A673 (cell line): Measurements from ENCODE around the gene RUNX2. TPM values are rescaled to one million over a fixed set of nuclear protein-coding genes. Genes with fewer than 3 reads are reported as not detected.
A peak's percentile ranks its signal among the peaks of the same experiment; 100 is the strongest.

Experiments used
- BruUV-seq: library from RNA; stranded (reverse); fragments of 400-500 nt; replicated peaks from 2 replicates; lab custom pipeline; 2021; lab: Mats Ljungman, UMichigan
- CTCF ChIA-PET: fragments of 300-600 bp; sonication (Branson Sonifier 250); formaldehyde crosslinking; loops from one replicate; lab custom pipeline; 2022; ENCODE audit warnings: antibody characterized with exemption; lab: Charles Lee
- POLR2A ChIA-PET: fragments of 300-600 bp; sonication (Branson Sonifier 250); formaldehyde crosslinking; loops from one replicate; lab custom pipeline; 2022; ENCODE audit warnings: antibody characterized with exemption; ENCODE audit not compliant: low non-redundant PET; lab: Charles Lee
- DNase-seq: peaks from one replicate; pipeline ENCODE4 v3.0.0-alpha.2; 2015; ENCODE audit warnings: low spot score
- H3K27ac ChIP-seq: fragments of 200-600 bp; sonication (generic); 2 replicates; pipeline ENCODE4 v1.5.1; 2016; ENCODE audit warnings: mixed run types, low read depth, mild to moderate bottlenecking, mixed read lengths, antibody characterized with exemption, low read length; ENCODE audit not compliant: poor library complexity, severe bottlenecking
- H3K27me3 ChIP-seq: fragments of 200-600 bp; sonication (generic); replicated peaks from 2 replicates; pipeline ENCODE4 v1.6.1; 2017; ENCODE audit warnings: mixed run types, low read depth, mild to moderate bottlenecking, mixed read lengths, antibody characterized with exemption, low read length; ENCODE audit not compliant: insufficient read depth, poor library complexity
- H3K36me3 ChIP-seq: fragments of 200-600 bp; sonication (generic); 2 replicates; pipeline ENCODE4 v1.6.1; 2016; ENCODE audit warnings: mixed run types, mild to moderate bottlenecking, mixed read lengths, antibody characterized with exemption, low read length; ENCODE audit not compliant: insufficient read depth, poor library complexity, severe bottlenecking
- H3K4me1 ChIP-seq: fragments of 200-600 bp; sonication (generic); 2 replicates; pipeline ENCODE4 v1.6.1; 2017; ENCODE audit warnings: mixed run types, mild to moderate bottlenecking, mixed read lengths, antibody characterized with exemption, low read length; ENCODE audit not compliant: insufficient read depth, poor library complexity, severe bottlenecking
- H3K4me3 ChIP-seq: fragments of 200-600 bp; sonication (generic); 2 replicates; pipeline ENCODE4 v1.5.1; 2016; ENCODE audit warnings: low read depth, mixed run types, mild to moderate bottlenecking, mixed read lengths, low read length; ENCODE audit not compliant: poor library complexity, severe bottlenecking
- H3K9me3 ChIP-seq: fragments of 200-600 bp; sonication (generic); 2 replicates; pipeline ENCODE4 v1.6.1; 2016; ENCODE audit warnings: mixed run types, low read depth, mild to moderate bottlenecking, mixed read lengths, antibody characterized with exemption, low read length; ENCODE audit not compliant: poor library complexity, severe bottlenecking
- CTCF ChIP-seq: fragments of 300-800, 200-600 bp; sonication (generic); conservative IDR thresholded peaks from 2 replicates; pipeline ENCODE4 v1.5.1; 2017; ENCODE audit warnings: low read depth, mild to moderate bottlenecking, antibody characterized with exemption, low read length, moderate library complexity, mixed read lengths
- EZH2 ChIP-seq: fragments of 200-600 bp; sonication (generic); IDR thresholded peaks from 2 replicates; pipeline ENCODE4 v1.6.1; 2017; ENCODE audit warnings: borderline replicate concordance, low read depth, mild to moderate bottlenecking, mixed read lengths, antibody characterized with exemption, low read length; ENCODE audit not compliant: poor library complexity, severe bottlenecking
- intact Hi-C: fragments of 100-400 bp; cut with micrococcal nuclease; formaldehyde crosslinking; loops from one replicate; pipeline ENCODE4 v1.10.0; 2022; ENCODE audit not compliant: unreplicated experiment
- total RNA-seq: library from RNA; stranded (reverse); gene quantifications from 2 replicates; pipeline ENCODE4 v1.2.3, GENCODE V29; 2021

RUNX2 gene
- total RNA-seq, 1 experiment from 2014 or later: 4.9 TPM

- no peaks in the 10 kb centered on the region for H3K36me3 ChIP-seq
- ChIA-PET POLR2A (interaction anchor here (0.5 kb wide), 1 partner anchor 192 kb away, joined by 3 read pairs; no protein-coding TSS in a partner anchor), CTCF (no interaction called here)
- no peak overlapping the region for H3K4me3 ChIP-seq
- no peak for DNase-seq
- BruUV-seq: no TSS peak
- no peak overlapping the region for H3K27ac ChIP-seq
- no peaks in the 10 kb centered on the region for H3K27me3 ChIP-seq
- H3K4me1 ChIP-seq: peaks cover 26% of the 10 kb centered on the region
- no peaks in the 10 kb centered on the region for H3K9me3 ChIP-seq
- intact Hi-C loops: no loop called here
- TF ChIP-seq EZH2: no peak
- no peak for TF ChIP-seq CTCF
Measured at GRCh38 chr6:45611491-45611890, 283.4 kb downstream of the RUNX2 start.

GRCh38 chr6:45613656-45614055 lies 285.5 kb downstream of the RUNX2 start:
- Histone ChIP-seq H3K27ac (no peak overlapping the region), H3K27me3 (no peaks in the 10 kb centered on the region), H3K9me3 (no peaks in the 10 kb centered on the region), H3K4me3 (no peak overlapping the region), H3K4me1 (peaks cover 4% of the 10 kb centered on the region), H3K36me3 (no peaks in the 10 kb centered on the region)
- ChIA-PET CTCF (no interaction called here), POLR2A (no interaction called here)
- no TSS peak for BruUV-seq
- TF ChIP-seq CTCF: no peak
- TF ChIP-seq EZH2: no peak
- intact Hi-C loops: no loop called here
- DNase-seq: peak; percentile 14

- no peak for DNase-seq
- no peaks in the 10 kb centered on the region for H3K9me3 ChIP-seq
- CTCF ChIA-PET: no interaction called here
- TF ChIP-seq CTCF (no peak), EZH2 (no peak)
- no peaks in the 10 kb centered on the region for H3K4me1 ChIP-seq
- H3K27me3 ChIP-seq: no peaks in the 10 kb centered on the region
- H3K4me3 ChIP-seq: no peak overlapping the region
- intact Hi-C loops: no loop called here
- H3K36me3 ChIP-seq: no peaks in the 10 kb centered on the region
- no peak overlapping the region for H3K27ac ChIP-seq
- no TSS peak for BruUV-seq
- POLR2A ChIA-PET: no interaction called here
Measured at GRCh38 chr6:45614488-45615285, 286.6 kb downstream of the RUNX2 start.
